Right lobe of liver (tissue), 6 donors: ENCODE results near the gene RNLS. TPM values are rescaled to one million over a fixed set of nuclear protein-coding genes. Genes with fewer than 3 reads are reported as not detected.

Source experiments
- ATAC-seq, 4 donors: fragments of 200-7000 bp; cut with Tn5 transposase; one replicate each; pipeline ENCODE4 v1.9.1; 2020; ENCODE audit warnings: mild to moderate bottlenecking in 4 of 4, moderate library complexity in 4 of 4
- DNase-seq, 3 donors: peaks; one replicate each; pipeline ENCODE4 v3.0.0-alpha.2; 2020
- H3K27ac ChIP-seq, 3 donors: fragments of 200-600 bp; one replicate each; pipeline ENCODE4 v1.8.0; 2022
- H3K27me3 ChIP-seq, 2 donors: fragments of 200-600 bp; one replicate each; pipeline ENCODE4 v1.8.0; 2022
- H3K36me3 ChIP-seq, 4 donors: fragments of 200-600 bp; sonication (generic) in 1 of 4; one replicate each; pipeline versions ENCODE4 v1.5.1 to v1.8.0; 2017 to 2022; ENCODE audit warnings: control low read depth in 1 of 4
- H3K4me1 ChIP-seq, 4 donors: fragments of 200-600 bp; sonication (generic) in 1 of 4; one replicate each; pipeline versions ENCODE4 v1.5.1 to v1.8.0; 2017 to 2022; ENCODE audit warnings: control low read depth in 1 of 4
- H3K4me3 ChIP-seq, 3 donors: fragments of 200-600 bp; one replicate each; pipeline ENCODE4 v1.8.0; 2022
- H3K9me3 ChIP-seq, 4 donors: fragments of 200-600 bp; sonication (generic) in 1 of 4; one replicate each; pipeline versions ENCODE4 v1.5.1 to v1.8.0; 2017 to 2022; ENCODE audit warnings: control low read depth in 1 of 4
- CTCF ChIP-seq, 4 donors: fragments of 200-600 bp in 3 of 4; fragments of 450-650 bp in 1 of 4; IDR thresholded peaks; one replicate each; pipeline versions ENCODE4 v1.5.1 to v1.8.0; 2016 to 2022; ENCODE audit warnings: antibody characterized with exemption in 4 of 4, mild to moderate bottlenecking in 2 of 4
- POLR2A ChIP-seq: fragments of 450-650 bp; IDR thresholded peaks from one replicate; pipeline ENCODE4 v1.6.1; 2017; ENCODE audit warnings: antibody characterized with exemption, mild to moderate bottlenecking
- WGBS: methylation state at CpG from one replicate; pipeline ENCODE4 v1.1.6; 2018; ENCODE audit warnings: low coverage, low lambda C conversion rate; ENCODE audit not compliant: insufficient coverage; ENCODE audit errors: missing lambda C conversion rate; 5-methylcytosine and 5-hydroxymethylcytosine counted together
- intact Hi-C, 2 donors: fragments of 100-400 bp; cut with DNase I; formaldehyde crosslinking; loops; one replicate each; pipeline versions ENCODE4 v1.11.2 to v1.14.1; 2022
- total RNA-seq, 6 experiments: library from RNA; depleted of rRNA in 2 of 6; stranded (reverse); fragments of >200 nt in 2 of 6; fragmentation: NEBNext Ultra II Directional in 3 of 6; extraction: Animal tissue kit (Norgen Biotek cat#: 25700) in 3 of 6; gene quantifications; one replicate each; pipeline versions ENCODE4 v1.1.0 to v1.2.4, GENCODE V29; 2016 to 2023
- donor health status: DM: no; HTN: yes; CAD: no.
- donor health status: DM: no; HTN: no; CAD: no.
- donor health status: DM: no; HTN: no; CAD: no.
- donor health status: DM: no; HTN: yes; CAD: no.
- donor health status: DM: no; HTN: yes; CAD: no.

RNLS gene
- total RNA-seq, 6 experiments from 2014 or later = 5.9 to 10.5 (median 7.3) TPM

GRCh38 chr10:88389456-88389855 lies 193.7 kb downstream of the RNLS start:
- ATAC-seq = peak in 1 of 4 donors; percentile 31
- intact Hi-C loops = no loop called here

GRCh38 chr10:88388324-88388723 lies 194.8 kb downstream of the RNLS start:
- H3K36me3 ChIP-seq = no peaks in the 10 kb centered on the region
- intact Hi-C loops = no loop called here
- no peaks in the 10 kb centered on the region for H3K9me3 ChIP-seq
- H3K27me3 ChIP-seq = no peaks in the 10 kb centered on the region
- no peak for DNase-seq
- peaks cover 0 to 34% (median 14%) of the 10 kb centered on the region in 4 donors for H3K4me1 ChIP-seq
- TF ChIP-seq CTCF (IDR thresholded peaks at IDR 0.05) (no peak), POLR2A (no peak)
- peak overlapping the region in 2 of 3 donors; percentile 82 to 93 for H3K27ac ChIP-seq
- H3K4me3 ChIP-seq = no peak overlapping the region
- ATAC-seq = no peak

More at GRCh38 chr10:88389456-88389855, 193.7 kb downstream of the RNLS start:
- Histone ChIP-seq H3K9me3 (no peaks in the 10 kb centered on the region), H3K4me3 (no peak overlapping the region), H3K27me3 (no peaks in the 10 kb centered on the region), H3K27ac (no peak overlapping the region), H3K4me1 (peaks cover 0 to 34% (median 14%) of the 10 kb centered on the region in 4 donors), H3K36me3 (no peaks in the 10 kb centered on the region)
- DNase-seq = no peak
- TF ChIP-seq CTCF (IDR thresholded peaks at IDR 0.05) (peak; percentile 63 to 71 (median 67)), POLR2A (no peak)
- 0% methylated on average over 3 of the region's 3 CpGs for WGBS

GRCh38 chr10:88386821-88387773 lies 196.0 kb downstream of the RNLS start:
- Histone ChIP-seq H3K27ac (peak overlapping the region; percentile 78 to 93 (median 82)), H3K4me3 (peak overlapping the region; percentile 8 to 22 (median 14)), H3K4me1 (peaks cover 0 to 34% (median 14%) of the 10 kb centered on the region in 4 donors), H3K27me3 (no peaks in the 10 kb centered on the region), H3K36me3 (no peaks in the 10 kb centered on the region), H3K9me3 (no peaks in the 10 kb centered on the region)
- ATAC-seq (peak; percentile 83 to 93 (median 88)), DNase-seq (peak in 1 of 3 donors; percentile 76)
- 3% methylated on average over 6 of the region's 6 CpGs for WGBS
- no peak for TF ChIP-seq CTCF (IDR thresholded peaks at IDR 0.05)
- peak; percentile 83 for TF ChIP-seq POLR2A
- intact Hi-C loops = no loop called here

GRCh38 chr10:88386204-88386788 lies 196.8 kb downstream of the RNLS start:
- no peak for TF ChIP-seq CTCF (IDR thresholded peaks at IDR 0.05)
- TF ChIP-seq POLR2A = no peak
- WGBS = 5% methylated on average over 3 of the region's 3 CpGs
- peak; percentile 65 to 76 (median 68) for ATAC-seq
- H3K9me3 ChIP-seq = no peaks in the 10 kb centered on the region
- H3K36me3 ChIP-seq = no peaks in the 10 kb centered on the region
- peaks cover 0 to 34% (median 14%) of the 10 kb centered on the region in 4 donors for H3K4me1 ChIP-seq
- no peak for DNase-seq
- intact Hi-C loops = no loop called here
- no peaks in the 10 kb centered on the region for H3K27me3 ChIP-seq
- H3K4me3 ChIP-seq = peak overlapping the region in 2 of 3 donors; percentile 14 to 22
- peak overlapping the region; percentile 78 to 93 (median 82) for H3K27ac ChIP-seq
